IPS-11a (cell line): ENCODE data around the gene AKIRIN2.

Source experiments
- H3K4me3 ChIP-seq: one replicate; pipeline ENCODE4 v1.5.1; 2013; ENCODE audit warnings: low read depth, low read length, control low read depth

The AKIRIN2 gene

DNA sequence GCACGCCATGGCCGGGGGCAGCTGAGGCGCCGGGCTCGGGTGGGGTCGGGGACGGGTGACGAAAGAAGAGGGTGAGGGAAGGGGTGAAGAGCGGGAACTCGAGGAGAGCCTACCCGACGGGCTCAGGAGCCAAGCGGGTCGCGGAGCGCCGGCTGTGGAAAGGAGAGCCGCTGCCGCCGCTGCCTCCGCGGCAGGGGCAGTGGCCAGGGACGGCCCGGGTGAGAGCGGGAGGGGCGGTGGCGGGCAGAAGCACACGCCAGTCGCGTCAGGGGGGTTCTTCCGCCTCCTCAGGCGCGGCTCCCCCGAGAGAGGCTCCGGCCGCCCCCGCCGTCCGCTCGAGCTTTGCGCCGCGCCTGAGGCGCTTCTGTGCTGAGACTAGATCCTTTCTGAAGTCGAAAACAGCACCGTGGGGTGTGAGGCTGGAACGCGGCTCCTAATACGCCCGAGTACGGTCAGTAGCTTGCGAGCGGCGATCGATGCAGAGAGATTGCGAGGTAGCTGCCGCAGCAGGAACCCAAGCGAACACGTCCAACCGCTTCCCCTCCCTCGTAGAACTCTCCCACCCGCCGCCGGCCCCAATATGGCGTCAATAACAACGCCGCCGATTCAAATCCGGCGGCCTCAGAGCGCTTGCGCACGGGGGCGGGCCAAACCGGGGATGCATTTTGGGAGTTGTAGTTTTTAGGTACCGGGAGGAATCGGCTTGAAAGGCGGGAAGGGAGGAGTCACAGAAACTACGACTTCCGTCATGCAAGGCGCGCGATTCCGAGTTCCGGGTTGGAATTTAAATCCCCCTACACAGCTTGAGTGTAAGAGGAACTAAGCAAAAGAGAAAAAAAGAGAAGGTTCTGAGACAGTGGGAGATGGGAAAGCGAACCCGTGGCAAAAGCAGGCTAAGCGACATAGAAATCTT lies at the start of gene AKIRIN2:
TSS of gene AKIRIN2 (minus strand) at position 558 of the 913 bp plus-strand sequence. CDS start at position 9, 549 bp downstream.
- peak within 1 kb of the TSS; percentile 93 for H3K4me3 ChIP-seq

GRCh38 chr6:87747646-87748045 lies 45.6 kb upstream of the AKIRIN2 start:
- no peak overlapping the region for H3K4me3 ChIP-seq

GRCh38 chr6:87745966-87746721 lies 44.1 kb upstream of the AKIRIN2 start:
- H3K4me3 ChIP-seq: no peak overlapping the region

DNA sequence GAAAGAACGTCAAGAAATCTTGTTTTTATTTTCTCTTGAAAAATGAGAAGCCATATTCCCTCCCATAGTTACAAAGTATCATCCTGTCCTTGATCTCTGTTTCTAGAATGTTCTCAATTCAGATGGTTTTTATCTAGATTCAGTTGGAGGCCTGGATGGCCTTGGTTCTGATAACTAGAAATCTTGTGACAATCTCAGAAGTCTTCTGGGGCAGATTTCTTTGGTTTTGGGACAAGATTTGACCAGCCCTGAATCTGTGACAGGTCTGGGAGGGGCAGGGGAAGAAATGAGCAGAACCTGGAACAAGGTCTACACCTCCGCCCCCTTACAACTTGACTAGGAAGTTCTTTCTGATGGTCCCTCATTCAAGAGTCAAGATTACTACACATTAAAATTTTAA lies 41.4 kb upstream of the AKIRIN2 start:
- H3K4me3 ChIP-seq: no peak overlapping the region

- no peak overlapping the region for H3K4me3 ChIP-seq
Measured at GRCh38 chr6:87742106-87742505, 40.1 kb upstream of the AKIRIN2 start.

DNA sequence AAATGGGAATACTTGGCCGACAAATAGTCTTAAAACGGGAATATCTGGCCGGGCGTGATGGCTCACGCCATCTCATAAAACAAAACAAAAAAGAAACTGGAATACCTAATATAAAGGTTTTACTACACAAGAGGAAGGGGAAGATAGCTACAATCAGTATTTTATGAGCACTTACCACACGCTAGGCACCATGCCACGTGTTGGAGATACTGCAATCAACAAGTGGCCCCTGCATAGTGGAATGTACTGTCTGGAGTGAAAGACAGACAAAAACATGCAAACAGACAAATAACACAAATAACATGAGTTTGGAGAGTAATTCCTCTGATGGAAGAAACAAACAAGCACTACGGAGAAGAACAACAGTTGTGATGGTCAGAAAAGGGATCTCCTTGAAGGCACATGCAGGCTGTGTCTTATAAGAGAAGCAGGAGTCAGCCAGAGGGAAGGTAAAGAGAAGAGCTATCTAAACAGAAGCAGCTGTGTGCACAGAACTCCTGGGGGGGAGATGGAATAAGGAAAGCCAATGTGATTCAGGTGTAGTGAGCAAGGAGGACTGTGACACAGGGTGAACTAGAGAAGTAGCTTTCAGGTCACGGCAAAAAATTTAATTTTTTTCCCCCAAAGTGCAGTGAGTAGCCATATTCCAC lies 39.1 kb upstream of the AKIRIN2 start:
- H3K4me3 ChIP-seq: no peak overlapping the region

GRCh38 chr6:87738744-87739143 lies 36.7 kb upstream of the AKIRIN2 start:
- no peak overlapping the region for H3K4me3 ChIP-seq

GRCh38 chr6:87738000-87738399 lies 36.0 kb upstream of the AKIRIN2 start:
- H3K4me3 ChIP-seq: no peak overlapping the region

GRCh38 chr6:87736809-87737540 lies 34.9 kb upstream of the AKIRIN2 start:
- H3K4me3 ChIP-seq: no peak overlapping the region

GRCh38 chr6:87731818-87732661 lies 30.0 kb upstream of the AKIRIN2 start:
- H3K4me3 ChIP-seq: no peak overlapping the region

DNA sequence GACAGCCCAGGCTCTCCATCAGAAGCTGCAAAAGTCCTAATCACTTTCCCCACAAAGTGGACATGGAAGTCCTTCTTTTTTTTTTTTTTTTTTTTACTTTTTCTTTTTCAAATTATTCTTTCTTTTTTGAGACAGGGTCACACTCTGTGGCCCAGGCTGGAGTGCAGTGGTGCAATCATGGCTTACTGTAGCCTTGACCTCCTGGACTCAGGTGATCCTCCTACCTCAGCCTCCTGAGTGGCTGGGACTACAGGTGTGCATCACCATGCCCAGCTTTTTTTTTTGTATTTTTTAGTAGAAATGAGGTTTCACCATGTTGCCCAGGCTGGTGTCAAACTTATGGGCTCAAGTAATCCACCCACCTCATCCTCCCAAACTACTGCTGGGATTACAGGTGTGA lies 29.0 kb upstream of the AKIRIN2 start:
- H3K4me3 ChIP-seq: no peak overlapping the region

GRCh38 chr6:87729965-87730719 lies 28.1 kb upstream of the AKIRIN2 start:
- H3K4me3 ChIP-seq: no peak overlapping the region

GRCh38 chr6:87728706-87729105 lies 26.7 kb upstream of the AKIRIN2 start:
- H3K4me3 ChIP-seq: no peak overlapping the region

- H3K4me3 ChIP-seq: no peak overlapping the region
Measured at GRCh38 chr6:87724983-87725811, 23.2 kb upstream of the AKIRIN2 start.

- no peak overlapping the region for H3K4me3 ChIP-seq
Measured at GRCh38 chr6:87723170-87724078, 21.4 kb upstream of the AKIRIN2 start.

DNA sequence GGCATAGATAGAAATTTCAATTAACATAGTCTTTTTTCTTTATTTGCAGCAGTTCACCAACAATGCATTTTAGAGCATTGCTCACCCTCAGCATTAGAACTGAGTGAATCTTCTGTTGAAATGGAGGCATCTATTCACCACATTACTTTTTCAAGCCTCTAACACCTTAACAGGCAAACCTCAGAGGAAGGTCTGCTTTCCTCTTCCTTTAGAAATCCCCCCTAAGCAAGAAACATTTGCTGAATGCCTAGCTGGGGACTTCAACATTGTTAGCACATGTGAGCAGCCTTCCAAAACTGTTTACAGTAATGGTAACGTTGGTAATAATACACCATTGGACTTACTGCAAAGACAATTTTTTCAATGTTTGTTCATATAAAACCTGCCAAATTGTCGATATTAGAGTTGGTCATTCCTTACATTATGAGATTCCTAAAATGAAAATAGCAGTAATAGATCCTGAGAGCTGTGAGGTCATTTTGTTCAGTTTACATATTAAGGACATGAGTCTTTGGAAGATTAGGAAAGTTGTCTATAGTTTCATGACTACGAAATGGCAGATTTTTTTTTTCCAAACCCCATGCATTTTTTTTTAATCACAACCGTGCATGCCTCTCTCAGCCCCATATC lies 20.6 kb upstream of the AKIRIN2 start:
- no peak overlapping the region for H3K4me3 ChIP-seq

DNA sequence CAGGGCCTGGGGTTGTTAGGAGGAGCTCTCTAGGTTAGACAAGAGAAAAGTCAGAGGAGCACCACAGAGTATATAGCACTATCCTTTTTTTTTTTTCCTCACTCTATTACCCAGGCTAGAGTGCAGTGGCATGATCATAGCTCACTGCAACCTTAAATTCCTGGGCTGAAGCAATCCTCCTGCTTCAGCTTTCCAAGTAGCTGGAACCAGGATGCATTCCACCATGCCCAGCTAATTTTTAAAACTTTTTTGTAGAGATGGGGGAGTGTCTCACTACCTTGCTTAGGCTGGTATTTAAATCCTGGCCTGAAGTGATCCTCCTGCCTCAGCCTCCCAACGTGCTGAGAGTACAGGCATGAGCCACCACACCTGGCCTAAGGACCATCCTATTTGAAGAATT lies 19.3 kb upstream of the AKIRIN2 start:
- no peak overlapping the region for H3K4me3 ChIP-seq
